Measurements from ENCODE around the gene P2RX1.

DNA sequence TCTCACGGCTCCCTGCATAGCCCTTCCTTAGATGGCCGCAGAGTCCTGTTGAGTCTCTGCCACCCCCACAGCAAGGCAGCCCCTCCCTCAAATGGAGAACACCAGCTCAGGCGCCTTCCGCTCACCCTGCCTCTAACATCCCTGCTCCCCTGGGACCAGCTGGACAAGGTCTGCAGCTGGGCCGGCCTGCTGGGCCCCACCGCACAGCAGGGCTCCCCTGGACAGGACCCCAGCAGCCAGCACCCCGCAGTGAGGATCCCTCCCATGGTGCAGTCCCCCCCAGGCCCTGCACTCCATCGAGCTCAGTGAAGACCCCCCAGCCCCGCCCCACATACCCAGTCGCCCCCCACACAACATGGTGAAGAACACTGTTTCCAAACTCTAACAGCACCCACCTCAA lies 37.8 kb upstream of the P2RX1 start:
- TF ChIP-seq POLR2A (IDR thresholded peaks at IDR 0.05; ENCODE audit: low read depth, low read length): no peak
- TF ChIP-seq, protein P1, sequence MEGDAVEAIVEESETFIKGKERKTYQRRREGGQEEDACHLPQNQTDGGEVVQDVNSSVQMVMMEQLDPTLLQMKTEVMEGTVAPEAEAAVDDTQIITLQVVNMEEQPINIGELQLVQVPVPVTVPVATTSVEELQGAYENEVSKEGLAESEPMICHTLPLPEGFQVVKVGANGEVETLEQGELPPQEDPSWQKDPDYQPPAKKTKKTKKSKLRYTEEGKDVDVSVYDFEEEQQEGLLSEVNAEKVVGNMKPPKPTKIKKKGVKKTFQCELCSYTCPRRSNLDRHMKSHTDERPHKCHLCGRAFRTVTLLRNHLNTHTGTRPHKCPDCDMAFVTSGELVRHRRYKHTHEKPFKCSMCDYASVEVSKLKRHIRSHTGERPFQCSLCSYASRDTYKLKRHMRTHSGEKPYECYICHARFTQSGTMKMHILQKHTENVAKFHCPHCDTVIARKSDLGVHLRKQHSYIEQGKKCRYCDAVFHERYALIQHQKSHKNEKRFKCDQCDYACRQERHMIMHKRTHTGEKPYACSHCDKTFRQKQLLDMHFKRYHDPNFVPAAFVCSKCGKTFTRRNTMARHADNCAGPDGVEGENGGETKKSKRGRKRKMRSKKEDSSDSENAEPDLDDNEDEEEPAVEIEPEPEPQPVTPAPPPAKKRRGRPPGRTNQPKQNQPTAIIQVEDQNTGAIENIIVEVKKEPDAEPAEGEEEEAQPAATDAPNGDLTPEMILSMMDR (conservative IDR thresholded peaks at IDR 0.05; ENCODE audit: low read depth, low read length): no peak
- TF ChIP-seq FOS (IDR thresholded peaks at IDR 0.05; ENCODE audit: low read depth, low read length): no peak
- TF ChIP-seq, protein P2, sequence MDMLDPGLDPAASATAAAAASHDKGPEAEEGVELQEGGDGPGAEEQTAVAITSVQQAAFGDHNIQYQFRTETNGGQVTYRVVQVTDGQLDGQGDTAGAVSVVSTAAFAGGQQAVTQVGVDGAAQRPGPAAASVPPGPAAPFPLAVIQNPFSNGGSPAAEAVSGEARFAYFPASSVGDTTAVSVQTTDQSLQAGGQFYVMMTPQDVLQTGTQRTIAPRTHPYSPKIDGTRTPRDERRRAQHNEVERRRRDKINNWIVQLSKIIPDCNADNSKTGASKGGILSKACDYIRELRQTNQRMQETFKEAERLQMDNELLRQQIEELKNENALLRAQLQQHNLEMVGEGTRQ (IDR thresholded peaks at IDR 0.05; ENCODE audit: low read depth, low read length): no peak
- TF ChIP-seq, protein P3, sequence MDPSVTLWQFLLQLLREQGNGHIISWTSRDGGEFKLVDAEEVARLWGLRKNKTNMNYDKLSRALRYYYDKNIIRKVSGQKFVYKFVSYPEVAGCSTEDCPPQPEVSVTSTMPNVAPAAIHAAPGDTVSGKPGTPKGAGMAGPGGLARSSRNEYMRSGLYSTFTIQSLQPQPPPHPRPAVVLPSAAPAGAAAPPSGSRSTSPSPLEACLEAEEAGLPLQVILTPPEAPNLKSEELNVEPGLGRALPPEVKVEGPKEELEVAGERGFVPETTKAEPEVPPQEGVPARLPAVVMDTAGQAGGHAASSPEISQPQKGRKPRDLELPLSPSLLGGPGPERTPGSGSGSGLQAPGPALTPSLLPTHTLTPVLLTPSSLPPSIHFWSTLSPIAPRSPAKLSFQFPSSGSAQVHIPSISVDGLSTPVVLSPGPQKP (IDR thresholded peaks at IDR 0.05; ENCODE audit: borderline replicate concordance, low read depth, low read length): no peak
- no peak for TF ChIP-seq BHLHE40 (IDR thresholded peaks at IDR 0.05; ENCODE audit: low read depth, low read length)
- TF ChIP-seq CEBPB (IDR thresholded peaks at IDR 0.05; ENCODE audit: low read depth, low read length): no peak
- no peak for TF ChIP-seq MAFK (IDR thresholded peaks at IDR 0.05; ENCODE audit: low read depth, low read length)
- no peak for TF ChIP-seq CHD1 (IDR thresholded peaks at IDR 0.05; ENCODE audit: low read depth, low read length)
- no peak for TF ChIP-seq RFX5 (IDR thresholded peaks at IDR 0.05; ENCODE audit: low read depth, low read length)
- no peak for TF ChIP-seq SMC3 (IDR thresholded peaks at IDR 0.05; ENCODE audit: low read depth, low read length)
